A549 (cell line): ENCODE measurements around the gene FGF23.

ENCODE experiments used
- CEBPB ChIP-seq, 2 experiments: fragments of >200 bp in 1 of 2; sonication (Bioruptor Twin) in 1 of 2; formaldehyde crosslinking in 1 of 2; IDR thresholded peaks; 2 replicates each; pipeline ENCODE4 v1.6.1; 2012 to 2016
- GATA3 ChIP-seq: IDR thresholded peaks from 2 replicates; pipeline ENCODE4 v1.6.1; 2012; ENCODE audit warnings: borderline replicate concordance
- MAFK ChIP-seq: fragments of 450-650 bp; IDR thresholded peaks from 2 replicates; pipeline ENCODE4 v1.6.1; 2014; ENCODE audit not compliant: partially characterized antibody
- MYC ChIP-seq: IDR thresholded peaks from 2 replicates; pipeline ENCODE4 v1.6.1; 2012; ENCODE audit warnings: mild to moderate bottlenecking, inconsistent platforms, low read length, improper control_type of control experiment, borderline replicate concordance
- RAD21 ChIP-seq, 2 experiments: fragments of >200 bp in 1 of 2; sonication (Bioruptor Twin) in 1 of 2; formaldehyde crosslinking in 1 of 2; IDR thresholded peaks in 1 of 2; conservative IDR thresholded peaks in 1 of 2; 2 replicates in 1 of 2; 3 replicates in 1 of 2; pipeline ENCODE4 v1.6.1; 2012 to 2018; ENCODE audit warnings: inconsistent platforms in 1 of 2
- RFX5 ChIP-seq: fragments of 450-650 bp; IDR thresholded peaks from 2 replicates; pipeline ENCODE4 v1.7.1; 2014; ENCODE audit warnings: antibody characterized with exemption, mild to moderate bottlenecking, moderate library complexity
- RNF2 ChIP-seq: fragments of 200-600 bp; sonication (generic); IDR thresholded peaks from 2 replicates; pipeline ENCODE4 v1.6.1; 2016; ENCODE audit warnings: low read depth, mild to moderate bottlenecking, antibody characterized with exemption, moderate library complexity, borderline replicate concordance
- TF ChIP-seq, protein P1 (sequence below): fragments of 250-450 bp; sonication (Bioruptor Pico); IDR thresholded peaks from 2 replicates; pipeline ENCODE4 v1.5.0; 2021; ENCODE audit warnings: mild to moderate bottlenecking, moderate library complexity, borderline replicate concordance
- TF ChIP-seq, protein P2 (sequence below): fragments of >200 bp; sonication (Bioruptor Twin); formaldehyde crosslinking; IDR thresholded peaks from 3 replicates; pipeline ENCODE4 v1.5.1; 2016

DNA sequence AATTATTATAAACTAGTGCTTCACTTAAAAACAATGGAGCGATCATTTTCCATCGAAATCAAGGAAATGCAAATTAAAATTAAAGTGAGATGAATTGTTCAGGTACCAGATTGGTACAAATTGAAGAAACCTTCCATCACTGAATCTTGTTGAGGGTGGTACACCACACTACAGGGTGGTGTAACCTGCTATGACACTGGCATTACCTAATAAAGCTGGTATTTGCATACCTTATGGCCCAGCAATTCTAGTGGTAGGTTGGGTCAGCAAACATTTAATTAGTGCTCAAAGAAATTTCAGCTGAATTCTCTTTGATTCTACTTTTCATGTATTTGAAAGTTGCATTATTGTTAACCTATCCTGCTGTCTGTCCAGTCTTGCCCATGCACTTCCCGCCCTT is 49.3 kb downstream of the FGF23 start:
- TF ChIP-seq MAFK = no peak
- TF ChIP-seq CEBPB (IDR thresholded peaks at IDR 0.05) = no peak
- TF ChIP-seq, protein P1, sequence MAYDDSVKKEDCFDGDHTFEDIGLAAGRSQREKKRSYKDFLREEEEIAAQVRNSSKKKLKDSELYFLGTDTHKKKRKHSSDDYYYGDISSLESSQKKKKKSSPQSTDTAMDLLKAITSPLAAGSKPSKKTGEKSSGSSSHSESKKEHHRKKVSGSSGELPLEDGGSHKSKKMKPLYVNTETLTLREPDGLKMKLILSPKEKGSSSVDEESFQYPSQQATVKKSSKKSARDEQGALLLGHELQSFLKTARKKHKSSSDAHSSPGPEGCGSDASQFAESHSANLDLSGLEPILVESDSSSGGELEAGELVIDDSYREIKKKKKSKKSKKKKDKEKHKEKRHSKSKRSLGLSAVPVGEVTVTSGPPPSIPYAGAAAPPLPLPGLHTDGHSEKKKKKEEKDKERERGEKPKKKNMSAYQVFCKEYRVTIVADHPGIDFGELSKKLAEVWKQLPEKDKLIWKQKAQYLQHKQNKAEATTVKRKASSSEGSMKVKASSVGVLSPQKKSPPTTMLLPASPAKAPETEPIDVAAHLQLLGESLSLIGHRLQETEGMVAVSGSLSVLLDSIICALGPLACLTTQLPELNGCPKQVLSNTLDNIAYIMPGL (CRISPR knock-in tag) = no peak
- TF ChIP-seq RFX5 = no peak
- no peak for TF ChIP-seq GATA3
- TF ChIP-seq, protein P2, sequence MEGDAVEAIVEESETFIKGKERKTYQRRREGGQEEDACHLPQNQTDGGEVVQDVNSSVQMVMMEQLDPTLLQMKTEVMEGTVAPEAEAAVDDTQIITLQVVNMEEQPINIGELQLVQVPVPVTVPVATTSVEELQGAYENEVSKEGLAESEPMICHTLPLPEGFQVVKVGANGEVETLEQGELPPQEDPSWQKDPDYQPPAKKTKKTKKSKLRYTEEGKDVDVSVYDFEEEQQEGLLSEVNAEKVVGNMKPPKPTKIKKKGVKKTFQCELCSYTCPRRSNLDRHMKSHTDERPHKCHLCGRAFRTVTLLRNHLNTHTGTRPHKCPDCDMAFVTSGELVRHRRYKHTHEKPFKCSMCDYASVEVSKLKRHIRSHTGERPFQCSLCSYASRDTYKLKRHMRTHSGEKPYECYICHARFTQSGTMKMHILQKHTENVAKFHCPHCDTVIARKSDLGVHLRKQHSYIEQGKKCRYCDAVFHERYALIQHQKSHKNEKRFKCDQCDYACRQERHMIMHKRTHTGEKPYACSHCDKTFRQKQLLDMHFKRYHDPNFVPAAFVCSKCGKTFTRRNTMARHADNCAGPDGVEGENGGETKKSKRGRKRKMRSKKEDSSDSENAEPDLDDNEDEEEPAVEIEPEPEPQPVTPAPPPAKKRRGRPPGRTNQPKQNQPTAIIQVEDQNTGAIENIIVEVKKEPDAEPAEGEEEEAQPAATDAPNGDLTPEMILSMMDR = no peak
- TF ChIP-seq RNF2 = no peak
- TF ChIP-seq MYC = no peak
- no peak for TF ChIP-seq RAD21 (conservative IDR thresholded peaks at IDR 0.05 in 1 of 2, IDR thresholded peaks at IDR 0.05 in 1 of 2)
